HepG2 (cell line): ENCODE data around the gene SLC13A5. TPM values are rescaled to one million over a fixed set of nuclear protein-coding genes. Genes with fewer than 3 reads are reported as not detected.

Experiments used
- BORCS8-MEF2B ChIP-seq: sonication (generic); formaldehyde crosslinking; IDR thresholded peaks from 2 replicates; pipeline ENCODE4 v1.8.0; 2022; ENCODE audit warnings: mild to moderate bottlenecking, missing genetic modification reagents
- ERF ChIP-seq: IDR thresholded peaks from 2 replicates; pipeline ENCODE4 v1.6.1; 2018; ENCODE audit warnings: missing biosample characterization, missing genetic modification reagents
- HNRNPLL ChIP-seq: fragments of 200-400 bp; formaldehyde crosslinking; IDR thresholded peaks from 2 replicates; pipeline ENCODE4 v1.6.1; 2017; ENCODE audit warnings: mild to moderate bottlenecking, low read depth, low read length; ENCODE audit not compliant: poor library complexity, severe bottlenecking
- IRX3 ChIP-seq: sonication (generic); formaldehyde crosslinking; IDR thresholded peaks from 2 replicates; pipeline ENCODE4 v1.8.1; 2023; ENCODE audit warnings: mild to moderate bottlenecking, low read depth, missing genetic modification reagents, borderline replicate concordance
- MEIS1 ChIP-seq: sonication (generic); formaldehyde crosslinking; IDR thresholded peaks from 2 replicates; pipeline ENCODE4 v1.9.0; 2021; ENCODE audit warnings: mild to moderate bottlenecking, missing genetic modification reagents, moderate library complexity, borderline replicate concordance
- PAWR ChIP-seq: sonication (generic); formaldehyde crosslinking; IDR thresholded peaks from 2 replicates; pipeline ENCODE4 v1.4.0; 2020; ENCODE audit warnings: missing genetic modification reagents, mild to moderate bottlenecking, borderline replicate concordance
- RFX3 ChIP-seq: IDR thresholded peaks from 2 replicates; pipeline ENCODE4 v1.6.1; 2016; ENCODE audit warnings: missing biosample characterization, missing genetic modification reagents
- SSRP1 ChIP-seq: IDR thresholded peaks from 2 replicates; pipeline ENCODE4 v1.6.1; 2016; ENCODE audit warnings: control low read depth
- TCF12 ChIP-seq, 2 experiments: fragments of 450-650 bp in 1 of 2; sonication (generic) in 1 of 2; formaldehyde crosslinking in 1 of 2; IDR thresholded peaks; 2 replicates each; pipeline versions ENCODE4 v1.6.1 to v1.8.0; 2017 to 2022; ENCODE audit warnings: antibody characterized with exemption in 1 of 2, mild to moderate bottlenecking in 1 of 2, missing genetic modification reagents in 1 of 2, moderate library complexity in 1 of 2
- ZFX ChIP-seq: sonication (generic); formaldehyde crosslinking; IDR thresholded peaks from 2 replicates; pipeline ENCODE4 v1.4.0; 2020; ENCODE audit warnings: mild to moderate bottlenecking, low read depth, missing genetic modification reagents, moderate library complexity
- ZNF350 ChIP-seq: sonication (generic); formaldehyde crosslinking; IDR thresholded peaks from 2 replicates; pipeline ENCODE4 v1.4.0; 2020; ENCODE audit warnings: mild to moderate bottlenecking, low read depth, missing genetic modification reagents, borderline replicate concordance
- ZNF614 ChIP-seq: IDR thresholded peaks from 2 replicates; pipeline ENCODE4 v1.6.1; 2018; ENCODE audit warnings: missing biosample characterization, missing genetic modification reagents, inconsistent platforms, borderline replicate concordance
- ZNF772 ChIP-seq: sonication (generic); formaldehyde crosslinking; IDR thresholded peaks from 2 replicates; pipeline ENCODE4 v1.5.0; 2020; ENCODE audit warnings: mild to moderate bottlenecking, missing genetic modification reagents
- ZNF773 ChIP-seq: sonication (generic); formaldehyde crosslinking; IDR thresholded peaks from 2 replicates; pipeline ENCODE4 v1.4.0; 2020; ENCODE audit warnings: missing genetic modification reagents, borderline replicate concordance
- ZSCAN21 ChIP-seq: sonication (generic); formaldehyde crosslinking; IDR thresholded peaks from 2 replicates; pipeline ENCODE4 v1.8.0; 2022; ENCODE audit warnings: mild to moderate bottlenecking, missing genetic modification reagents, moderate library complexity, borderline replicate concordance
- polyA plus RNA-seq, 8 experiments: library from polyadenylated mRNA; depleted of rRNA in 3 of 8; stranded (reverse) in 7 of 8; unstranded in 1 of 8; fragments of >200 nt; fragmentation: Illumina TruSeq in 4 of 8; extraction: Trizol in 4 of 8; gene quantifications; 2 replicates each; pipeline versions ENCODE4 v1.2.1 to v1.2.3, GENCODE V29; 2011 to 2016; ENCODE audit warnings: low read depth in 4 of 8, missing spikeins in 1 of 8, mixed read lengths in 1 of 8; ENCODE audit not compliant: insufficient read depth in 1 of 8
- total RNA-seq, 5 experiments: library from RNA; depleted of rRNA; stranded (reverse); fragments of >200 nt; fragmentation: Illumina TruSeq; extraction: Trizol; gene quantifications; 2 replicates each; pipeline ENCODE4 v1.2.3, GENCODE V29; 2016; ENCODE audit warnings: low read depth in 1 of 5
- TF ChIP-seq, protein P1 (sequence below): sonication (generic); formaldehyde crosslinking; IDR thresholded peaks from 2 replicates; pipeline ENCODE4 v1.4.0; 2020; ENCODE audit warnings: missing genetic modification reagents
- TF ChIP-seq, protein P2 (sequence below): sonication (generic); formaldehyde crosslinking; IDR thresholded peaks from 2 replicates; pipeline ENCODE4 v1.4.0; 2020; ENCODE audit warnings: missing genetic modification reagents, borderline replicate concordance
- TF ChIP-seq, protein P3 (sequence below): sonication (generic); formaldehyde crosslinking; IDR thresholded peaks from 2 replicates; pipeline ENCODE4 v1.8.1; 2022; ENCODE audit warnings: low read depth, mild to moderate bottlenecking, missing genetic modification reagents
- TF ChIP-seq, protein P4 (sequence below): sonication (generic); formaldehyde crosslinking; IDR thresholded peaks from 2 replicates; pipeline ENCODE4 v1.8.0; 2023; ENCODE audit warnings: mild to moderate bottlenecking, missing genetic modification reagents

SLC13A5 gene
- total and polyA plus RNA-seq, 2 of the 13 experiments (the other 11 are each of a cell fraction or from before 2014, with no cell fraction given), result 42.8 to 310 TPM

DNA sequence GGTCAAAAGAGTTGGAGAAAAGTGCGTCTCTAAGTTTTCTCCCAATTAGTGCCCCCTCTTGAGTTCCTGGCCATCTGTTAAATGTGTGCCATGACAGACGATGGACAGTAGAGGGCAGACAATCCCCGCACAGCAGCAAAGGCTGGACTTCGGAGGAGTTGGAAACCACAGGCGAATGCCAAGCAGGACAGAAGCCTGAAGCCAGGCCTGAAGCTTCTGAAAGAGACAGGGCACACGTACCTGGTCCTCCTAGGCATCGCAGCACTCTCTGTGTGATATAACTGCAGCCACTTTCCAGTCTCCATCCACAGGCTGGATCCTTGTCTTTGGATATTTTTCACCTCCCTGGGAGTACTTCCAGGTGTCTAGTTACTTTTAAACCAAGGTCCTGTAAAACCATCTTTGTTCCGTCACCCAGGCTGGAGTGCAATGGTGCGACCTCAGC lies 47.1 kb downstream of the SLC13A5 start (continued):
- TF ChIP-seq, protein P1, sequence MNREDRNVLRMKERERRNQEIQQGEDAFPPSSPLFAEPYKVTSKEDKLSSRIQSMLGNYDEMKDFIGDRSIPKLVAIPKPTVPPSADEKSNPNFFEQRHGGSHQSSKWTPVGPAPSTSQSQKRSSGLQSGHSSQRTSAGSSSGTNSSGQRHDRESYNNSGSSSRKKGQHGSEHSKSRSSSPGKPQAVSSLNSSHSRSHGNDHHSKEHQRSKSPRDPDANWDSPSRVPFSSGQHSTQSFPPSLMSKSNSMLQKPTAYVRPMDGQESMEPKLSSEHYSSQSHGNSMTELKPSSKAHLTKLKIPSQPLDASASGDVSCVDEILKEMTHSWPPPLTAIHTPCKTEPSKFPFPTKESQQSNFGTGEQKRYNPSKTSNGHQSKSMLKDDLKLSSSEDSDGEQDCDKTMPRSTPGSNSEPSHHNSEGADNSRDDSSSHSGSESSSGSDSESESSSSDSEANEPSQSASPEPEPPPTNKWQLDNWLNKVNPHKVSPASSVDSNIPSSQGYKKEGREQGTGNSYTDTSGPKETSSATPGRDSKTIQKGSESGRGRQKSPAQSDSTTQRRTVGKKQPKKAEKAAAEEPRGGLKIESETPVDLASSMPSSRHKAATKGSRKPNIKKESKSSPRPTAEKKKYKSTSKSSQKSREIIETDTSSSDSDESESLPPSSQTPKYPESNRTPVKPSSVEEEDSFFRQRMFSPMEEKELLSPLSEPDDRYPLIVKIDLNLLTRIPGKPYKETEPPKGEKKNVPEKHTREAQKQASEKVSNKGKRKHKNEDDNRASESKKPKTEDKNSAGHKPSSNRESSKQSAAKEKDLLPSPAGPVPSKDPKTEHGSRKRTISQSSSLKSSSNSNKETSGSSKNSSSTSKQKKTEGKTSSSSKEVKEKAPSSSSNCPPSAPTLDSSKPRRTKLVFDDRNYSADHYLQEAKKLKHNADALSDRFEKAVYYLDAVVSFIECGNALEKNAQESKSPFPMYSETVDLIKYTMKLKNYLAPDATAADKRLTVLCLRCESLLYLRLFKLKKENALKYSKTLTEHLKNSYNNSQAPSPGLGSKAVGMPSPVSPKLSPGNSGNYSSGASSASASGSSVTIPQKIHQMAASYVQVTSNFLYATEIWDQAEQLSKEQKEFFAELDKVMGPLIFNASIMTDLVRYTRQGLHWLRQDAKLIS, result no peak
- no peak for TF ChIP-seq TCF12 (IDR thresholded peaks at IDR 0.05)
- 0 out of 2 replicates have a peak, but pooled peaks have one; percentile 50 for TF ChIP-seq TCF12 (CRISPR knock-in tag; IDR thresholded peaks at IDR 0.05)
- no peak for TF ChIP-seq ZNF773 (CRISPR knock-in tag)
- TF ChIP-seq ZNF350, result peak; percentile 70; the same call in 1 of the 2 replicates
- TF ChIP-seq ERF (CRISPR knock-in tag), result 0 out of 2 replicates have a peak, but pooled peaks have one; percentile 29
- TF ChIP-seq, protein P2, sequence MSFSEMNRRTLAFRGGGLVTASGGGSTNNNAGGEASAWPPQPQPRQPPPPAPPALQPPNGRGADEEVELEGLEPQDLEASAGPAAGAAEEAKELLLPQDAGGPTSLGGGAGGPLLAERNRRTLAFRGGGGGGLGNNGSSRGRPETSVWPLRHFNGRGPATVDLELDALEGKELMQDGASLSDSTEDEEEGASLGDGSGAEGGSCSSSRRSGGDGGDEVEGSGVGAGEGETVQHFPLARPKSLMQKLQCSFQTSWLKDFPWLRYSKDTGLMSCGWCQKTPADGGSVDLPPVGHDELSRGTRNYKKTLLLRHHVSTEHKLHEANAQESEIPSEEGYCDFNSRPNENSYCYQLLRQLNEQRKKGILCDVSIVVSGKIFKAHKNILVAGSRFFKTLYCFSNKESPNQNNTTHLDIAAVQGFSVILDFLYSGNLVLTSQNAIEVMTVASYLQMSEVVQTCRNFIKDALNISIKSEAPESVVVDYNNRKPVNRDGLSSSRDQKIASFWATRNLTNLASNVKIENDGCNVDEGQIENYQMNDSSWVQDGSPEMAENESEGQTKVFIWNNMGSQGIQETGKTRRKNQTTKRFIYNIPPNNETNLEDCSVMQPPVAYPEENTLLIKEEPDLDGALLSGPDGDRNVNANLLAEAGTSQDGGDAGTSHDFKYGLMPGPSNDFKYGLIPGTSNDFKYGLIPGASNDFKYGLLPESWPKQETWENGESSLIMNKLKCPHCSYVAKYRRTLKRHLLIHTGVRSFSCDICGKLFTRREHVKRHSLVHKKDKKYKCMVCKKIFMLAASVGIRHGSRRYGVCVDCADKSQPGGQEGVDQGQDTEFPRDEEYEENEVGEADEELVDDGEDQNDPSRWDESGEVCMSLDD (CRISPR knock-in tag), result no peak
- TF ChIP-seq IRX3, result no peak
- TF ChIP-seq, protein P3, sequence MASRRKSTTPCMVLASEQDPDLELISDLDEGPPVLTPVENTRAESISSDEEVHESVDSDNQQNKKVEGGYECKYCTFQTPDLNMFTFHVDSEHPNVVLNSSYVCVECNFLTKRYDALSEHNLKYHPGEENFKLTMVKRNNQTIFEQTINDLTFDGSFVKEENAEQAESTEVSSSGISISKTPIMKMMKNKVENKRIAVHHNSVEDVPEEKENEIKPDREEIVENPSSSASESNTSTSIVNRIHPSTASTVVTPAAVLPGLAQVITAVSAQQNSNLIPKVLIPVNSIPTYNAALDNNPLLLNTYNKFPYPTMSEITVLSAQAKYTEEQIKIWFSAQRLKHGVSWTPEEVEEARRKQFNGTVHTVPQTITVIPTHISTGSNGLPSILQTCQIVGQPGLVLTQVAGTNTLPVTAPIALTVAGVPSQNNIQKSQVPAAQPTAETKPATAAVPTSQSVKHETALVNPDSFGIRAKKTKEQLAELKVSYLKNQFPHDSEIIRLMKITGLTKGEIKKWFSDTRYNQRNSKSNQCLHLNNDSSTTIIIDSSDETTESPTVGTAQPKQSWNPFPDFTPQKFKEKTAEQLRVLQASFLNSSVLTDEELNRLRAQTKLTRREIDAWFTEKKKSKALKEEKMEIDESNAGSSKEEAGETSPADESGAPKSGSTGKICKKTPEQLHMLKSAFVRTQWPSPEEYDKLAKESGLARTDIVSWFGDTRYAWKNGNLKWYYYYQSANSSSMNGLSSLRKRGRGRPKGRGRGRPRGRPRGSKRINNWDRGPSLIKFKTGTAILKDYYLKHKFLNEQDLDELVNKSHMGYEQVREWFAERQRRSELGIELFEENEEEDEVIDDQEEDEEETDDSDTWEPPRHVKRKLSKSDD (CRISPR knock-in tag), result no peak
- peak; percentile 45; the same call in 1 of the 2 replicates for TF ChIP-seq ZSCAN21 (CRISPR knock-in tag)
- no peak for TF ChIP-seq PAWR (CRISPR knock-in tag)
- TF ChIP-seq ZNF614 (CRISPR knock-in tag), result no peak
- no peak for TF ChIP-seq MEIS1 (CRISPR knock-in tag)
- no peak for TF ChIP-seq HNRNPLL
- TF ChIP-seq RFX3, result no peak
- peak; percentile 63; the same call in 1 of the 2 replicates for TF ChIP-seq ZNF772 (CRISPR knock-in tag)
- TF ChIP-seq ZFX (CRISPR knock-in tag), result peak; percentile 68; the same call in 1 of the 2 replicates
- TF ChIP-seq BORCS8-MEF2B, result peak; percentile 44; the same call in 1 of the 2 replicates
- no peak for TF ChIP-seq SSRP1
- TF ChIP-seq, protein P4, sequence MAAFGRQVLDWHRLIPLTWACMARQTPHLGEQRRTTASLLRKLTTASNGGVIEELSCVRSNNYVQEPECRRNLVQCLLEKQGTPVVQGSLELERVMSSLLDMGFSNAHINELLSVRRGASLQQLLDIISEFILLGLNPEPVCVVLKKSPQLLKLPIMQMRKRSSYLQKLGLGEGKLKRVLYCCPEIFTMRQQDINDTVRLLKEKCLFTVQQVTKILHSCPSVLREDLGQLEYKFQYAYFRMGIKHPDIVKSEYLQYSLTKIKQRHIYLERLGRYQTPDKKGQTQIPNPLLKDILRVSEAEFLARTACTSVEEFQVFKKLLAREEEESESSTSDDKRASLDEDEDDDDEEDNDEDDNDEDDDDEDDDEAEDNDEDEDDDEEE (CRISPR knock-in tag), result no peak
